GM10847 (cell line): ENCODE measurements around the gene NPAS2.

Experiments
- POLR2A ChIP-seq: IDR thresholded peaks from 2 replicates; pipeline ENCODE4 v1.6.1; 2011; ENCODE audit not compliant: insufficient read length; ENCODE audit errors: extremely low read depth

The NPAS2 gene, protein sequence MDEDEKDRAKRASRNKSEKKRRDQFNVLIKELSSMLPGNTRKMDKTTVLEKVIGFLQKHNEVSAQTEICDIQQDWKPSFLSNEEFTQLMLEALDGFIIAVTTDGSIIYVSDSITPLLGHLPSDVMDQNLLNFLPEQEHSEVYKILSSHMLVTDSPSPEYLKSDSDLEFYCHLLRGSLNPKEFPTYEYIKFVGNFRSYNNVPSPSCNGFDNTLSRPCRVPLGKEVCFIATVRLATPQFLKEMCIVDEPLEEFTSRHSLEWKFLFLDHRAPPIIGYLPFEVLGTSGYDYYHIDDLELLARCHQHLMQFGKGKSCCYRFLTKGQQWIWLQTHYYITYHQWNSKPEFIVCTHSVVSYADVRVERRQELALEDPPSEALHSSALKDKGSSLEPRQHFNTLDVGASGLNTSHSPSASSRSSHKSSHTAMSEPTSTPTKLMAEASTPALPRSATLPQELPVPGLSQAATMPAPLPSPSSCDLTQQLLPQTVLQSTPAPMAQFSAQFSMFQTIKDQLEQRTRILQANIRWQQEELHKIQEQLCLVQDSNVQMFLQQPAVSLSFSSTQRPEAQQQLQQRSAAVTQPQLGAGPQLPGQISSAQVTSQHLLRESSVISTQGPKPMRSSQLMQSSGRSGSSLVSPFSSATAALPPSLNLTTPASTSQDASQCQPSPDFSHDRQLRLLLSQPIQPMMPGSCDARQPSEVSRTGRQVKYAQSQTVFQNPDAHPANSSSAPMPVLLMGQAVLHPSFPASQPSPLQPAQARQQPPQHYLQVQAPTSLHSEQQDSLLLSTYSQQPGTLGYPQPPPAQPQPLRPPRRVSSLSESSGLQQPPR

DNA sequence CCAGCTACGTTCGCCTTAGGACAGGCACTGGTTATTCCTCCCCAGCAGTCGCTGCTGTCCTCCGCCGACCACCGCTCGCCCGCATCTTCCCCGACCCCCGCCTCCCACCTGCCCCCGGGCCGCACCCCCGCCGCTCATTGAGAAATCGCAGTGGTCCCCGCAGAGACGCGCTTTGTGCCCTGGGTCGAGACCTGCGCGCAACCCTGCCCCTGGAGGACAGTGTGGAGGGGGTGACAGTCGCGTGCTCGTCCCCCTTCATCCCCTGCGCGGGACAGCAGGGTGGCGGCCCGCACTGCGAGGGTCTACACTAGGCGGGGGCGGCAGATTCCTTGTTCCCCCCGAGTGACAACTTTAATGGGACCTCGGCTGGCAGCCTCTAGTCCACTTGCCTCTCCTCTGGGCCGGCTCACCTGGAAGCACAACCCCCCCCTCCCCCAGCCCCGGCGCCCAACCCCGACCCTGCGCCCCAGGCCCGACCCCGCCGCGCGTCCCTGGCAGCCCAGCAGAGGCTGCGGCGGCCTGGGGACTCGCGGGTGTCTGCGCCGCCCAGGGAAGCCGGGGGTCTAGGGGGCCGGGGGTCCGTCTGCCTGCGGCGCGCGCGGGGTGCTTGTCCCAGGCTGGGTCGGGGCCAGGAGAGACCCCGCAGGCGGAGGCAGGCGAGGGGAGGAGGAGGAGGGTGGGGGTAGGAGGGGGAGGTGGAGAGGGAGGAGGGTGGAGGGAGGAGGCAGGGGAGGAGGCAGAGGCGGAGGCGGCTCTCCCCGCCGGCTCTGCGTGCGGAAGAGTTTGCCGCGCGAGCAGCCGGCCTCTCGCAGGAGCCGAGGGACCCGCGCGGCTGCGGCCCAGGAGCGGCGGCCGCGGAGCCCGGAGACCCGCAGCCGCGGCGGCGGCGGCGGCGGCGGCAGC, at the start of gene NPAS2:
Gene NPAS2 (plus strand): TSS at position 770 of the 903 bp plus-strand sequence. CDS start 84,616 bp downstream, outside the sequence.
- no peak for TF ChIP-seq POLR2A

DNA sequence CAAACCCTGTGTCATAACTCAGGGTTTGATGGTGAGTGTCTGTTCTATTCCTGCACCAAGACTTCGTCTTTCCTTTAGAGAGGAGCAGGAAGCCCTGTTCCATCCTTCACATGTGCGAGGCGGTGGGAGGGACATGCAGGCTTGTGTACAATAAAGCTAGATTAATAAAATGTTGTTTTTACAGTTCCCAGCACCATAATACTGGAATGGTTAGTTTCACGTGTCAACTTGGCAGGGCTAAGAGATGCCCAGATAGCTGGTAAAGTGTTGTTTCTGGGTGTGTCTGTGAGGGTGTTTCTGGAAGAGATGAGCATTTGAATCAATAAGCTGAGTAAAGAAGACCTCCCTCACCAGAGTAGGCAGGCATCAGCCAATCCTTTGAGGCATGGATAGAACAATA, 48.8 kb upstream of the NPAS2 start:
- no peak for TF ChIP-seq POLR2A

- no peak for TF ChIP-seq POLR2A
Measured at GRCh38 chr2:100773538-100773937, 46.4 kb upstream of the NPAS2 start.

DNA sequence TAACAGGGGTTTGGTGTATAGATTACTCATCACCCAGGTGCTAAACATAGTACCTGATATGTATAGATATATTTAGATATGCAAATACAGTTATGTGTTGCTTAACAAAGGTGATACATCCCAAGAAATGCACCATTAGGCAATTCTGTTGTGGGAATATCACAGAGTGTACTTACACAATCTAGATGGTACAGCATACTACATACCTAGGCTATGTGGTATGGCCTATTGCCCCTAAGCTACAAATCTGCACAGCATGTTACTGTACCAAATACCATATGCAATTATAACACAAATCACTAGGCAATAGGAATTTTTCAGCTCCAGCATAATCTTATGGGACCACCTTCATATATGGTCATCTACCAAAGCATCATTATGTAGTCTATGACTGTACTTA, 43.5 kb upstream of the NPAS2 start:
- TF ChIP-seq POLR2A: no peak

DNA sequence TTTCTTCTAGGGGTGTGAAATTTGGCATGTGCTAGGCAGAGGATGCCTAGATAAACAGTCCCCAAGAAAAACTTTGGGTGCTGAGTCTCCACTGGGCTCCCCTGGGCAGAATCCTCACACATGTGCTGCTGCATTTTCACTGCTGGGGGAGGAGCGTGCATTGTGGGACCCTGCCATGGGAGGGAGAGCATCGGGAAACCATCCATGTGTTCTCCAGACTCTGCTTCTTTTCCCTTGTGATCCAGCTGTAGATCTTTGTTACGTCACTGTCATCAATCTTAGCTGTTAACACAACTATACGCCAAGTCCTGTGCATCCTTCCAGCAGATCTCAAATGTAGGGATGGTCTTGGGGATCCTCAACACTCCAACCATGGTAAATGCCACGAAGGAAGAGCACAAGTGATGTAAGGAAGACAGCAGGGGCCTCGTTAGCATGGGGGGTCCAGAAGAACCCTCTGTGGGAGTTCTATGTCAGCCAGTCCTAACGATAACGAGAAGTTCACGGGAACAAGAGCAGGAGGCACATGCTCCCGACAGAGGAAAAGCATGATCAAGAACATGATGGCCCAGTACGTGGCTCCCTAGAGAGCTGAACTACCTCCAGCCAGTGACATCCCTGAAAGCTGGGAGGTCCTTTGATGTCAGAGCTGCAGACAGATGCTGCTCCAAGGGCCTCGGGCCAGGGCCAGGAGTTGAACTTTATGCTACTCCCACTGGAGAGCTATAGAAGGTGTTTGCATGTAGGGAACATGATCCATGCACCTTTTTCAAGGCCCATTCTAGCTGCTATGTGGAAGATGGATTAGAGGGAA, 41.1 kb upstream of the NPAS2 start:
- TF ChIP-seq POLR2A: no peak

DNA sequence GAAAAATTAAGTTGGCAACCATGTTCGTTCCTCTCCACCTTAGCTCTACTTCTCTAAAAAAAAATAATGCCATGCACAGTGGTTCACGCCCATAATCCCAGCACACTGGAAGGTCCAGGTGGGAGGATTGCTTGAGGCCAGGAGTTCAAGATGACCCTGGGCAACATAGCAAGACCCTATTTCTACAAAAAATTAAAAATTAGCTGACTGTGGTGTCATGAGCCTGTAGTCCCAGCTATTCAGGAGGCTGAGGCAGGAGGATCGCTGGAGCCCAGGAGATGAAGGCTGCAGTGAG, 40.1 kb upstream of the NPAS2 start:
- TF ChIP-seq POLR2A: no peak

GRCh38 chr2:100780203-100781008, 39.5 kb upstream of the NPAS2 start:
- TF ChIP-seq POLR2A: no peak

- no peak for TF ChIP-seq POLR2A
Measured at GRCh38 chr2:100781009-100781325, 39.0 kb upstream of the NPAS2 start.

- TF ChIP-seq POLR2A: no peak
Measured at GRCh38 chr2:100781523-100782379, 38.2 kb upstream of the NPAS2 start.

GRCh38 chr2:100782380-100782878, 37.5 kb upstream of the NPAS2 start:
- no peak for TF ChIP-seq POLR2A

DNA sequence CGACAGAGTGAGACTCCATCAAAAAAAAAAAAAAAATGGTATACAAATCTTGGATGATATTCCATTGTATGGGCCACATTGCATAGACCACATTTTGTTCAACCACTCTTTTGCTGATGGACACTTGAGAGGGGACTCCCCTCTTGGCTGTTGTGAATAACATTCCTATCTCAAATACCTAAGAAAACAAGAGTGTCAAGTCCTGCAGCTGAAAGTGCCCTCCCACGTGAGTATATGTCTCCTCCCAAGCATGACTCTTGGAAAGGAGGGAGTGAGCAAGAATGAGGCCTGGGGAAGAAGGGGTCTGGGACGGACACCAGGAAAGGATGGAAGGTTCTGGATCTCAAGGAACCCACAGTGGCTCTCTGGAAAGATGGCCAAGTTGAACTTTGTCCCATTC, 36.0 kb upstream of the NPAS2 start:
- TF ChIP-seq POLR2A: no peak

DNA sequence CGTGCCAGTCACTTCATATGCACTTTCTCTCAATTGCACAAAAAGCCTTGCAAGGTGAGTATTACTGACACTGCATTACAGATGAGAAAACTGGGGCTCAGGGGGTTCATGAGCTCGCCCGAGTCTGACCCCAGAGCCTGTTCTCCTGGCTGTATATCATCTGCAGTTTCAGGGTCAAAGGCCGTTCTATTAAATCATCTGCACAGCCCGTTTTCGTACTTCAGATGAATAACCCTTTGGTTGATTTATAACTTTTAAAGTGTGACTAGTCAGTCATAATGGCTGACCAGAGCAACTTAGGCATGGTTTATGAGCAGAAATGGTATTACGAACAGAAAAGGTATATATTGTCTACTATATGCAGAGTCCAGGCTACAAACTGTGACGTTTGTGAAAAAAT, 35.3 kb upstream of the NPAS2 start:
- no peak for TF ChIP-seq POLR2A
